ENCODE results near the gene UNC79.

- no peak for TF ChIP-seq POLR2AphosphoS5 (IDR thresholded peaks at IDR 0.05; ENCODE audit: low read depth, low read length)
- TF ChIP-seq POLR2A (IDR thresholded peaks at IDR 0.05; ENCODE audit: low read depth, low read length) = no peak
- TF ChIP-seq TAF1 (IDR thresholded peaks at IDR 0.05; ENCODE audit: borderline replicate concordance, low read depth, low read length) = no peak
These were observed 304.5 kb downstream of the UNC79 start for GRCh38 chr14:93735206-93735605.
